HEK293 (cell line): ENCODE measurements around the gene PRTFDC1.

Experiments used
- CTCF ChIA-PET: fragments of 350-600 bp; formaldehyde crosslinking; extraction: SDS; loops from one replicate; lab custom pipeline; 2021; ENCODE audit warnings: antibody characterized with exemption; lab: Yijun Ruan, JAX
- POLR2A ChIA-PET: fragments of 300-600 bp; formaldehyde crosslinking; extraction: SDS; loops from one replicate; lab custom pipeline; 2020; ENCODE audit warnings: antibody characterized with exemption, inconsistent platforms; lab: Yijun Ruan, JAX
- H3K27ac ChIP-seq: fragments of 200-500 bp; sonication (Bioruptor generic); 2 replicates; pipeline ENCODE4 v1.5.1; 2014; ENCODE audit warnings: low read depth, low read length, control low read depth, inconsistent platforms; ENCODE audit errors: extremely low read depth
- H3K36me3 ChIP-seq, 2 experiments: fragments of 200-500 bp in 1 of 2; sonication (Bioruptor generic) in 1 of 2; 1 replicate in 1 of 2; 2 replicates in 1 of 2; pipeline ENCODE4 v1.5.1; 2014 to 2017; ENCODE audit warnings: inconsistent platforms in 2 of 2, low read length in 2 of 2; ENCODE audit not compliant: control insufficient read depth in 2 of 2, insufficient read depth in 1 of 2
- H3K4me1 ChIP-seq: fragments of 200-500 bp; sonication (Bioruptor generic); 2 replicates; pipeline ENCODE4 v1.5.1; 2014; ENCODE audit warnings: mild to moderate bottlenecking, low read length, inconsistent platforms; ENCODE audit not compliant: control insufficient read depth, insufficient read depth
- H3K4me3 ChIP-seq: 2 replicates; pipeline ENCODE4 v1.5.1; 2011; ENCODE audit warnings: low read depth, mild to moderate bottlenecking, control low read depth, low read length, moderate library complexity
- H3K9me3 ChIP-seq: fragments of 200-500 bp; sonication (Bioruptor generic); 2 replicates; pipeline ENCODE4 v1.5.1; 2014; ENCODE audit warnings: low read depth, low read length, inconsistent platforms; ENCODE audit not compliant: control insufficient read depth, insufficient read depth
- BCL11A ChIP-seq: fragments of 450-650 bp; formaldehyde crosslinking; IDR thresholded peaks from 2 replicates; pipeline ENCODE4 v1.5.1; 2016; ENCODE audit warnings: low read depth, missing biosample characterization, missing genetic modification characterization
- HOXC10 ChIP-seq: sonication (generic); formaldehyde crosslinking; IDR thresholded peaks from 2 replicates; pipeline ENCODE4 v1.8.1; 2023; ENCODE audit warnings: mild to moderate bottlenecking, missing genetic modification reagents
- KLF16 ChIP-seq: fragments of 450-650 bp; formaldehyde crosslinking; IDR thresholded peaks from 2 replicates; pipeline ENCODE4 v1.5.1; 2017; ENCODE audit warnings: missing biosample characterization, missing genetic modification characterization
- KLF7 ChIP-seq: fragments of 450-650 bp; formaldehyde crosslinking; IDR thresholded peaks from 2 replicates; pipeline ENCODE4 v1.5.1; 2016; ENCODE audit warnings: missing biosample characterization, missing genetic modification characterization, borderline replicate concordance
- PATZ1 ChIP-seq: fragments of 450-650 bp; formaldehyde crosslinking; IDR thresholded peaks from 2 replicates; pipeline ENCODE4 v1.5.1; 2016; ENCODE audit warnings: missing biosample characterization, missing genetic modification characterization
- ZBTB17 ChIP-seq: fragments of 450-650 bp; formaldehyde crosslinking; IDR thresholded peaks from 2 replicates; pipeline ENCODE4 v1.5.1; 2016; ENCODE audit warnings: missing biosample characterization, missing genetic modification characterization
- ZBTB21 ChIP-seq: fragments of 450-650 bp; formaldehyde crosslinking; IDR thresholded peaks from 2 replicates; pipeline ENCODE4 v1.5.1; 2017; ENCODE audit warnings: missing biosample characterization, missing genetic modification characterization
- ZBTB44 ChIP-seq: fragments of 450-650 bp; IDR thresholded peaks from 2 replicates; pipeline ENCODE4 v1.5.1; 2018; ENCODE audit warnings: missing biosample characterization, mild to moderate bottlenecking, missing genetic modification characterization
- ZNF10 ChIP-seq: fragments of 450-650 bp; formaldehyde crosslinking; IDR thresholded peaks from 2 replicates; pipeline ENCODE4 v1.5.1; 2017; ENCODE audit warnings: missing biosample characterization, missing genetic modification characterization
- ZNF221 ChIP-seq: fragments of 450-650 bp; formaldehyde crosslinking; IDR thresholded peaks from 2 replicates; pipeline ENCODE4 v1.5.1; 2017; ENCODE audit warnings: missing biosample characterization, missing genetic modification characterization, borderline replicate concordance
- ZNF24 ChIP-seq: fragments of 450-650 bp; formaldehyde crosslinking; IDR thresholded peaks from 2 replicates; pipeline ENCODE4 v1.5.1; 2016; ENCODE audit warnings: missing biosample characterization, missing genetic modification characterization
- ZNF292 ChIP-seq: fragments of 450-650 bp; formaldehyde crosslinking; IDR thresholded peaks from 2 replicates; pipeline ENCODE4 v1.5.1; 2016; ENCODE audit warnings: low read depth, missing biosample characterization, missing genetic modification characterization, borderline replicate concordance
- ZNF302 ChIP-seq: fragments of 450-650 bp; formaldehyde crosslinking; IDR thresholded peaks from 2 replicates; pipeline ENCODE4 v1.5.1; 2016; ENCODE audit warnings: missing biosample characterization, missing genetic modification characterization, low read depth
- ZNF473 ChIP-seq: fragments of 450-650 bp; formaldehyde crosslinking; IDR thresholded peaks from 2 replicates; pipeline ENCODE4 v1.5.1; 2017; ENCODE audit warnings: missing biosample characterization, missing genetic modification characterization
- ZNF501 ChIP-seq: fragments of 450-650 bp; formaldehyde crosslinking; IDR thresholded peaks from 2 replicates; pipeline ENCODE4 v1.5.1; 2016; ENCODE audit warnings: missing biosample characterization, missing genetic modification characterization
- ZNF521 ChIP-seq: fragments of 450-650 bp; formaldehyde crosslinking; IDR thresholded peaks from 2 replicates; pipeline ENCODE4 v1.5.1; 2017; ENCODE audit warnings: missing biosample characterization, mild to moderate bottlenecking, missing genetic modification characterization
- ZNF596 ChIP-seq: fragments of 450-650 bp; IDR thresholded peaks from 2 replicates; pipeline ENCODE4 v1.5.0; 2018; ENCODE audit warnings: missing biosample characterization, mild to moderate bottlenecking, missing genetic modification characterization, moderate library complexity
- ZNF629 ChIP-seq: fragments of 450-650 bp; formaldehyde crosslinking; IDR thresholded peaks from 2 replicates; pipeline ENCODE4 v1.5.1; 2017; ENCODE audit warnings: missing biosample characterization, missing genetic modification characterization
- ZNF792 ChIP-seq: fragments of 450-650 bp; formaldehyde crosslinking; IDR thresholded peaks from 2 replicates; pipeline ENCODE4 v1.5.1; 2016; ENCODE audit warnings: missing biosample characterization, missing genetic modification characterization
- ZXDB ChIP-seq: fragments of 450-650 bp; formaldehyde crosslinking; IDR thresholded peaks from 2 replicates; pipeline ENCODE4 v1.5.1; 2016; ENCODE audit warnings: missing biosample characterization, missing genetic modification characterization

PRTFDC1 gene

GRCh38 chr10:24894728-24895127, 57.7 kb downstream of the PRTFDC1 start:
- no peak overlapping the region for H3K27ac ChIP-seq
- CTCF ChIA-PET = no interaction called here
- TF ChIP-seq ZNF473 (tag by site-specific recombination) (no peak), ZBTB21 (tag by site-specific recombination) (no peak), KLF7 (tag by site-specific recombination) (no peak), ZNF792 (tag by site-specific recombination) (no peak)
- no peaks in the 10 kb centered on the region for H3K9me3 ChIP-seq
- H3K4me1 ChIP-seq = peaks cover 14% of the 10 kb centered on the region; the same call in 1 of the 2 replicates
- no peak overlapping the region for H3K4me3 ChIP-seq
- POLR2A ChIA-PET = interaction anchor here (0.6 to 1.2 kb wide), 3 partner anchors 10 to 48 kb away, joined by 3 to 5 read pairs (median 4); no protein-coding TSS in a partner anchor
- H3K36me3 ChIP-seq = no peaks in the 10 kb centered on the region

GRCh38 chr10:24894309-24894708, 58.1 kb downstream of the PRTFDC1 start:
- Histone ChIP-seq H3K9me3 (no peaks in the 10 kb centered on the region), H3K4me3 (no peak overlapping the region), H3K27ac (no peak overlapping the region), H3K4me1 (peaks cover 14% of the 10 kb centered on the region; the same call in 1 of the 2 replicates), H3K36me3 (no peaks in the 10 kb centered on the region)
- CTCF ChIA-PET = interaction anchor here (0.5 to 0.6 kb wide), 2 partner anchors 22 to 169 kb away, joined by 3 read pairs; no protein-coding TSS in a partner anchor
- POLR2A ChIA-PET = interaction anchor here (0.6 to 1.2 kb wide), 4 partner anchors 9 to 143 kb away, joined by 3 to 5 read pairs (median 4); no protein-coding TSS in a partner anchor
- TF ChIP-seq PATZ1 (tag by site-specific recombination) (no peak), ZNF302 (tag by site-specific recombination) (no peak), ZBTB44 (tag by site-specific recombination) (no peak), ZBTB17 (tag by site-specific recombination) (no peak)

GRCh38 chr10:24893127-24893526, 59.3 kb downstream of the PRTFDC1 start:
- Histone ChIP-seq H3K36me3 (no peaks in the 10 kb centered on the region), H3K27ac (no peak overlapping the region), H3K9me3 (no peaks in the 10 kb centered on the region), H3K4me1 (peaks cover 14% of the 10 kb centered on the region; the same call in 1 of the 2 replicates), H3K4me3 (no peak overlapping the region)
- TF ChIP-seq ZNF292 (tag by site-specific recombination) (no peak), ZNF521 (no peak), ZNF221 (tag by site-specific recombination) (no peak), HOXC10 (CRISPR knock-in tag) (no peak), ZNF596 (tag by site-specific recombination) (peak; percentile 78)
- ChIA-PET POLR2A (no interaction called here), CTCF (no interaction called here)

- ChIA-PET CTCF (interaction anchor here (0.6 kb wide), 1 partner anchor 10 kb away, joined by 5 read pairs; no protein-coding TSS in a partner anchor), POLR2A (no interaction called here)
- peaks cover 10% of the 10 kb centered on the region; the same call in 1 of the 2 replicates for H3K4me1 ChIP-seq
- no peaks in the 10 kb centered on the region for H3K9me3 ChIP-seq
- no peak overlapping the region for H3K4me3 ChIP-seq
- no peaks in the 10 kb centered on the region for H3K36me3 ChIP-seq
- no peak overlapping the region for H3K27ac ChIP-seq
- TF ChIP-seq BCL11A (tag by site-specific recombination) = peak; percentile 89; the same call in 1 of the 2 replicates
- TF ChIP-seq ZBTB44 (tag by site-specific recombination) = peak; percentile 83
- TF ChIP-seq ZNF629 (tag by site-specific recombination) = peak; percentile 88
- peak; percentile 89 for TF ChIP-seq ZXDB (tag by site-specific recombination)
- peak; percentile 68 for TF ChIP-seq KLF16 (tag by site-specific recombination)
- TF ChIP-seq ZNF10 (tag by site-specific recombination) = peak; percentile 78; the same call in 1 of the 2 replicates
- TF ChIP-seq ZNF501 = peak; percentile 63; the same call in 1 of the 2 replicates
- TF ChIP-seq PATZ1 (tag by site-specific recombination) = peak; percentile 40; the same call in 1 of the 2 replicates
- peak; percentile 88 for TF ChIP-seq ZNF24 (tag by site-specific recombination)
Measured at GRCh38 chr10:24891823-24892222, 60.6 kb downstream of the PRTFDC1 start.
